Aortic smooth muscle cell (primary cell): ENCODE measurements around the gene FBLL1. TPM values are rescaled to one million over a fixed set of nuclear protein-coding genes. Genes with fewer than 3 reads are reported as not detected.

Experiments used
- total RNA-seq: library from RNA; depleted of rRNA; stranded (reverse); fragments of >200 nt; gene quantifications from 2 replicates; pipeline ENCODE4 v1.2.3, GENCODE V29; 2014

FBLL1 gene
- total RNA-seq = 0.56 TPM in 1 of 2 replicates, not detected in the other

DNA sequence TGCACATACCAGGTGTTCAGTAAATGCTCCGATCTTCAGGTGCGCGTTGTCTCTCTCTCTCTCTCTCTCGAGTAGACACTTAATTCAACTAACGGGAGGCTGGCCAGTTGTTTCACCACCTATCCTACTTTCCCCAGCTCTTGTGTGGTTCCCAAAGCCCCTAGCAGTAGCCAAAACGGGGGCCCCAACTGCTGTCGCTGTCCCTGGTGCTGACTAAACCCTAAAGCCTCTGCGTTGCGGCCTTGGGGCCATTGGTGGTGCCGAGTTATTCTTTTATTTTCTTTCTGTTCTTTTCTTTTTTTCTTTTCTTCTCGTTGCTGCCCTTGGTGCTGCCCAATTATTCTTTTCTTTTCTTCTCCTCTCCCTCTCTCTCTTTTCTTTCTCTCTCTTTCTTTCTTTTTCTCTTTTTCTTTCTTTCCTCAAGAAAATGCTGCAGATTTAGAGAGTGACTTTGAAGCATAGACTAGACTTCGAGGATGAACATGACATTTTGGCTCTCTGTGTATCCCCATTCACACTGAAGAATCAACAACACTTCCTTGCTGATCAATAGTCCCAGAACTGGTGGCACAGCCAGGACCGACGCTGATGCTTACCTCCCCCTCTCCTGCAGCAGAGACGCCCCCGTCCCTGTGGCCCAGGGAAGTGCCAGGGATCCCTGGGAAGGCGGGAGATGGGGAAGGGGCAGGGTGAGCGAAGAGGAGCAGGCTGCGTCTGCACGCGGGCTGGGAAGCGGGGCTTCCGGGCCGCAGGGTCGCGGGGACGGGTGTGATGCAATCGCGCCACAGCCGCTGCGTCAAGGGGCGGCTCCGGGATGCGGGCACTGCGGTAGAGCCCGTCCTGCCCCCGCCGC is at the start of gene FBLL1:
Gene FBLL1, plus strand, starts transcription at position 785 of the 853 bp plus-strand sequence. CDS start 200 bp downstream, outside the sequence.

DNA sequence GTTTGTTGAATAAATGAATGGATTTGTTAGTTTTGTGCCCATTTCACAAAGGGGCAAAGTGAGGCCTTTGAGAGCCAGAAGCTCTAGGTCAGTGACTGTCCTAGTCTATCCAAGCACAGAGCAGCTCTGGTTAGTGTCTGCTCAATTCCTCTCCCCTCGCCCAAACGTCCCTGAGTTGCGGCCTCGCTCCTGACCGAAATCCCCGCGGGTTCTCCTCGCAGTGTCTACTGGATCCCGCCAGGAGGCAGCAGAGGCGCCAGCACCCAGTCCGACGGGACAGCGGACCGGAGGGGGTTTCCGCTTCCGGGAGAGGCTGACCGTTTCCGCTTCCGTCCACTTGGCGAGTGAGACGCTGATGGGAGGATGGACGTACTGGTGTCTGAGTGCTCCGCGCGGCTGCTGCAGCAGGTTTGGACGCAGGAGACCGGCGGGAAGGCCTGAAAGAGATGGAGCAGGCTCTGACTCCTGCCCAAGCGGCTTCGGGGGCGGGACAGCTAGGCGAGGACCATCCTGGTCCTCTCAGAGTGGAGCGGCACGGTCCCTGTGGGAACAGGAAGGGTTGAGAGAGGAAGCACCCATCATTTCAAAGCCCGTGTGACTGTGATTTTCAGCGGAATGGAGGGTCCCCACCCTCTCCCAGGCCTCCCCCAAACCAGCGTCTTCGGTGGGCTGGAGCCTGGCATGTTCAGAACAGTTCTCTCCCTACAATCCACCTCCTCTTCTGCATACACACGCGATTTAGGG is 42.8 kb upstream of the FBLL1 start, which contains the start of gene RARS1:
Gene RARS1, plus strand, starts transcription at position 336 of the 744 bp plus-strand sequence. Its CDS starts 28 bp downstream, at position 364.

DNA sequence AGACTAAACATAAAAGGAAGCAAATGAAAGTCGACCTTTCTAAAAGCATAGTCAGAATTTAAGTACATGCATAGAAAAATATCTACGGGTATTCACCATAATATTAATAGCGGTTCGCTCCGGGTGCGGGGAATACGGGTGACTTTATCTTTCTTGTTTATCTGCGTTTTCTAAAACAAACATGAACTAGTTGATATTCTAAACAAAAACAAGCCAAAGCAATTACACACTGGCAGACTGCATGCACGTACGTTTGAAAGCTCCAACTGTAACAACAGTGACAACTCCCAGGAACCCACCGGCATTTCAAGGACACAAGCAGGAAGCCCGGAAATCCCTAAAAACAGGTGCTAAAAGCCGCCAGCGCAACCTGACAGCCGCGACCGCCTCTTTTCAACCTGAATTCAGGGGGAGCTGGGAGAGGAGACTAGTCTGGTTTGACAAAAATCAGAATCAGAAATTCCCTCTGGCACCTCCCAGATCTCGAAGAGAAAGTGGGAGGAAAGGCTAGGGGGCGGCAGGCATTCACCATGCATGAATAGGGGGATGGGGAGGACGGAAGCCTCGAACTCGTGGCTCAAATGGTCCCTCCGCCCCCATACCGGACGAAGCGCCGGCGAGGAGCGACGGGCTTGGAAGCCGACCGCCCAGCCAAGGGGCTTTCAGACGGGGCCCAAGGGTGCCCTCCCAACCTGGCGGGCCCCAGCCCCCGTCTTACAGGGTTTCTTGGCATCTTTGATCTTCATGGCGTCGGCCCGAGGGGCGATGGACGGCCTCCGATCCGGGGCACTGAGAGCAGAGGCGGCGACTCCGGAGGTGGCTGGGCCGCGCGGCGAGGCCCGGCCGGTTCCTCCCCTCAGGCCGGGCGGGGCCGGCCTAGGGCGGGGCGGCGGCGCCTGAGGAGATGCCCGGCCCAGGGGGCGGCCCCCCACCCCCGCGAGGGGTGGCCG is 49.7 kb downstream of the FBLL1 start, which contains the start of gene PANK3:
Gene PANK3, minus strand, starts transcription at position 831 of the 950 bp plus-strand sequence. Its CDS starts 85 bp downstream, at position 746.

Other genes starting within 250 kb of the FBLL1 start
- gene WWC1, start 237.7 kb upstream of the FBLL1 start, total RNA-seq = 0.19 and 0.66 TPM in 2 replicates
- 142 and 147 TPM in 2 replicates for gene RARS1, start 42.8 kb upstream of the FBLL1 start, total RNA-seq
- 31.1 and 34.1 TPM in 2 replicates for gene PANK3, start 50.1 kb downstream of the FBLL1 start, total RNA-seq